Activated CD8-positive, alpha-beta memory T cell treated with anti-CD3 and anti-CD28 coated beads, Interleukin-2, amount 50 U/mL, for 1 hour (primary cell): ENCODE data around the gene ELP6.
"Not testable (repeated sequence)": the region's sequence is repeated elsewhere in the genome, so short reads cannot be mapped to it uniquely, and the experiment has no call there.

Source experiments
- DNase-seq: peaks from one replicate; pipeline ENCODE4 v3.0.0-alpha.2; 2020; ENCODE audit errors: extremely low read depth

The ELP6 gene

GRCh38 chr3:47512416-47513124, 942 bp downstream of the ELP6 start:
- no peak for DNase-seq

DNA sequence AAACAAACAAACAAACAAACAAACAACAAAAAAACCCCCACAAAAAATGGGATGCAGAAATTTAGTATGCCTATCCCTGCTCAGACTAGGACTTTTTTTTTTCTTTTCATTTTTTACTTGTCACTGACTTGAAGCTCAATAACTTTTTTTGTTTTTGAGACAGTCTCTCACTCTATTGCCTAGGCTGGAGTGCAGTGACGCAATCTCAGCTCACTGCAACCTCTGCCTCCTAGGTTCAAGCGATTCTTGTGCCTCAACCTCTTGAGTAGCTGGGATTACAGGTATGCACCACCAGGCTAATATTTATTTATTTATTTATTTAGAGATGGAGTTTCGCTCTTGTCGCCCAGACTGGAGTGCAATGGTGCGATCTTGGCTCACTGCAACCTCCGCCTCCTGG, 8.2 kb downstream of the ELP6 start:
- DNase-seq, result not testable (repeated sequence)

- DNase-seq, result no peak
Measured at GRCh38 chr3:47504113-47504512, 9.4 kb downstream of the ELP6 start.

DNA sequence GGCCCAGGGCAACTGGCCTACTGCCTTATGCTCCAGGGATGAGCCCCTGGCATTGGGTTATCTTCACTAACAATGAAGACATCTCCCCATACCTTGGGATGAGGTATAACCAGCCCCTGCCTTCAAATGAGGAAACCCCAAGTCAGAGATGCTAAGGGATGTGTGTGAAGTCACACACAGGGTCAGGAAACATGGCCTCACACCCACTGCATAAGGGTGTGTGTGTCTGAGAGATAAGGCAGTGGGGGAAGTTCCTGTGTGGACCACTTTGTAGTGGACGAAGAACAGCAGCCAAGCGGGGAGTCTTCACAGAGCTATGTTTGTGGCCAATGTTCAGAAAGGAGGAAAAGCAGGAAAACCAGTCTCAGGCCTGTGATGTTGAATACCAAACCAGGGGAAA, 10.5 kb downstream of the ELP6 start:
- DNase-seq, result no peak

DNA sequence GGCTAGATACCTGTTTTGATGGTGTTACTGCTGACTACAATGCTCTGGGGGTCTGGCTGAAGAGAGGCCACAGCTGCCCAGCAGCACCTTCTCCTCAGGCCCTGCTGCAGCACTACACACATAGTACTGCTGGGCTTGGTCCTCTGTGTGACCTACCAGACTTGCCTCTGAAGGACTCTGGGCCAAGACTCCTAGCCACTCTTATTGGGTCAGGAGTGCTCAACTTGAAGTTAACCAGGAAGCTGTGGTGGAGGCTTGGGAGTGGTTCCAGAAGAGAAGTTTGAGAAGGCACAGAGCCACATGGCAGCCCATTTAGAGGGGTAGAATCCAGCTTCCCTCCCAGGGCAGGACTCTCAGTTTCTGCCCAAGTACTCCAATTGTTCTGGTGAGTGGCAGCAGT, 16.6 kb downstream of the ELP6 start:
- DNase-seq, result no peak

DNA sequence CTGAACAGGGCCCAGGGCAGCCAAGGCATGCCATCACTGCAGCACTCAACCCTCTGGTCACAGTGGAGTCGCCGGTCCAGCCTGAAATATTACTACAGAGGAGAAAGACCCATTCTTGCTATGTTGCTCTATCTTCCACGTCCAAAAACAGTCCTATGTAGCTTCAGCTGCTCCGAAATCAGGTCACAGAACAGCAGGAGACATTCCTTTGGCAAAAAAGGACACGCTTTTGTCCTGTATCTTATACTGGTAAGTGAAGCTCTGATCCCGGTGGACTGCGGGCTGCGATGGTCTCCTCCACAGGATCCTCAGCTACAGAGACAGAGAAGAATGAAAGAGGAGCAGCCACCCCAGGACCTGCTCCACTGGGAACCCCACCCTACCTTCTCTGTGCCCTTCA, 17.6 kb downstream of the ELP6 start:
- DNase-seq, result no peak

- DNase-seq, result no peak
Measured at GRCh38 chr3:47495111-47495510, 18.4 kb downstream of the ELP6 start.

GRCh38 chr3:47491777-47492176, 21.7 kb downstream of the ELP6 start:
- no peak for DNase-seq

DNA sequence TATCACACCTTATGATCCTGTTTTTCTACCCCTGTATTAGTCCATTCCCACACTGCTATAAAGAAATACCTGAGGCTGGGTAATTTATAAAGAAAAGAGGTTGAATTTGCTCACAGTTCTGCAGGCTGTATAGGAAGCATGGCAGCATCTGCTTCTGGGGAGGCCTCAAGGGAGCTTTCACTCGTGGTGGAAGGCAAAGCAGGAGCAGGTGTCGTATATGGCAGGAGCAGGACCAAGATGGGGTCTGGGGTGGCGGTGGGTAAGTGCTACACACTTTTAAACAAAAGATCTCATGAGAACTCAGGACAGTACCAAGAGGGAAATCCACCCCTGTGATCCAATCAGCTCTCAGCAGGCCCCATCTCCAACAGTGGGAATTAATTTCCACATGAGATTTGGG, 22.3 kb downstream of the ELP6 start:
- no peak for DNase-seq

GRCh38 chr3:47487265-47487664, 26.2 kb downstream of the ELP6 start:
- no peak for DNase-seq

DNA sequence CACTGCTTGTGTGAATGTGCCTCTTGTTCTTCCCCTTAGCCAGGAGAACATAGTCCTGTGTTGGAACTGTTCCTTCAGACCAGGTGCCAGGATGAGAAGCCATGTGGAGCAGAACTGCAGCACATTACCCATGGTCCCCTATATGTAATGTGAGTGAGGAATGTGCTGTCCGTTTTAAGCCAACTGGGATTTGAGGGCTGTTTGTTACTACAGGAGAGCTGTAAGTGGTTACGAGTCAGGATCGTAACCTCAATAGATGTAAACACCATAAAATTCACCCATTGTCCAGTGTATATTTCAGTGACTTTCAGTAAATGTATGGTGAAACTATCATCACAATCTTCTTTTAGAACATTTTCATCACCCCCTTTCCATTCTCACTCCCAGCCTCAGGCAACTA, 27.7 kb downstream of the ELP6 start:
- no peak for DNase-seq

- no peak for DNase-seq
Measured at GRCh38 chr3:47482366-47482765, 31.1 kb downstream of the ELP6 start.

DNA sequence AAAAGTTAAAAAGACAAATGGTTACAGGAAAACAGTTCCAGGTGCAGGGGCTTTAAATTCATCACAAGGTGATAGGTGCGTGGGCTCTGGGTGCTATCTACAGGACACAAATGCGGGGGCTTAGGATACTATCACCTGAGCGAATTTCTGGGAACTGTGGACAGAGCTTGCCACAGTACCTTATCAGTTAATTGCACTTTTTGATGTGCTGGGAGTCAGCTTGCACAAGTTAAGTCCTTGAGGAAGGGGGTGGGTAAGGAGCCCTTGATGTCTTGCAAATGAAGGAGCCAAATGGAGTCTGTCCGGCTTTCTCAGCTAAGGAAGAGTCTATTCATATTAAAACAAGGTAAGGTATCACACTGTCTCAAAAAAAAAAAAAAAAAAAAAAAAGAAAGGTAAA, 31.7 kb downstream of the ELP6 start:
- DNase-seq, result not testable (repeated sequence)

DNA sequence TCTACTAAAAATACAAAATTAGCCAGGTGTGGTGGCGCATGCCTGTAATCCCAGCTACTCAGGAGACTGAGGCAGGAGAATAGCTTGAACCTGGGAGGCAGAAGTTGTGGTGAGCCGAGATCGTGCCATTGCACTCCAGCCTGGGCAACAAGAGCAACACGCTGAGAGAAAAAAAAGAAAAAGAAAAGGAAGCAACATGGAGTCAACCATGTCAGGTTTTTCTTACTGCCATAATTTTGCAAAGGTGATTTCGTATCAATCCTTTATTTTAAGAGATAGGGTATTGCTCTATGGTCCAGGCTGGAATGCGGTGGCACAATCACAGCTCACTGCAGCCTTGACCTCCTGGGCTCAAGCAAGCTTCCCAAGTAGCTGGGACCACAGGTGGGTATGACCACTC, 33.2 kb downstream of the ELP6 start:
- DNase-seq, result not testable (repeated sequence)

DNA sequence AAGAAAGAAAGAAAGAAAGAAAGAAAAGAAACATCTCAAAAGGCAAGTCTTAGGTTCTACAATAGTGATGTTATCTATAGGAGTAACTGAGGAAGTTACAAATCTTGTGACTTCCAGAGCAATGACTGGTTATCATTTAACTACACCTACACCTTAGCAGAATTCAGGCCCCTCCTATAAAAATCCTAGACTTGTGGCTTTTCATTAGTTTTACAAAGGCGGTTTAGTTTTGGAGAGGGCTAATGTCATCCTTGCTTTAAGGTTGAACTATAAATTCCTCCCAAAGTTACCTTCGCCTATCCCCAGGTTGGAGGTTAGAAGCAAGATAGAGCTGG, 33.7 kb downstream of the ELP6 start:
- no peak for DNase-seq

DNA sequence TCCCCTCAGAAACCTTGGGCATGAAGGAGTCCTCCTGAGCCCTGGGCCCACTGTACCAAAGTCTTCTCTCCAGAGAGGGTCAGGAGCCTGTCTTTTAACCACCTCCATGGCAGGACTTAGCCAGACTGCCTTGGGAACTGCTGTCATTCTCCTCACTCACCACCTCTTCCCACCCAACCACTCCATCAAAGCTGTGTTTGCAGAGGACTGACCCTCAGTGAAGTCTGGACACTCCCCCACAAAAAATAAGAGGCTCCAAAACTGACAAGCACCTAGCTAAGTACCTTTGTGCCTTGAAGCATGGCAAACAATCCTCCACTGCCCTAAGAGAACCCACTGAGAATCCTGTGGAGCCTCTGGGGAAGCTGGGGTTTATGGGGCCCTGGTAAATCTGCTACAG, 35.5 kb downstream of the ELP6 start:
- no peak for DNase-seq

GRCh38 chr3:47476644-47477199, 36.8 kb downstream of the ELP6 start:
- DNase-seq, result no peak

- no peak for DNase-seq
Measured at GRCh38 chr3:47476330-47476626, 37.2 kb downstream of the ELP6 start.

- DNase-seq, result peak; percentile 85
Measured at GRCh38 chr3:47475570-47476329, 37.8 kb downstream of the ELP6 start, which contains the start of gene SCAP. Gene SCAP, minus strand, starts transcription at chr3:47475941. Its CDS starts 32,948 bp downstream, at chr3:47442993.

DNA sequence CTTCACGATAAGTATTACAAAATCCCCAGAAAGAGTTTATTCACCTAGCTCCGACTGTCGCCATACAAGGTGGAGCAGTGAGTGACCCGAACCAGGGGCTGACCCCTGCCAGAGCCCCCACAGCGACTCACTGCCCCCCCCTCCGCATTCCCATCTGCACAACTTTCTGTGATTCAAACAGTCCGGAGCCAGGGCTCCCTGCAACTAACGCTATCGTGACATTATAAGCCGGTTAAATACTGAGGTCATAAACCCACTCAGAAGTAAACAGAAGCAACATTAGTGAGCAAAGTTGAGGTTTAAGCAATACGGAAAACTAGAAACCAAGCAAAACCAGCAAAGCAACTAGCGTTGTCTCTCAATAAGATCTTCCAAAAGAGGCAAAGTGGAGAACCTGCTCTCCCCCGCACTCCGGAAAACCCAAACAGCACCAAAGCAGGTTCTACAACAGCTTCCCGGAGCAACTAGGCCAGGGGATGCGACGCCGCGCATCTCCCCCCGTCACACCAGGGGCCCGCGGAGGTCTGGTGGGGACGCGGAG, 38.4 kb downstream of the ELP6 start:
- DNase-seq, result no peak

DNA sequence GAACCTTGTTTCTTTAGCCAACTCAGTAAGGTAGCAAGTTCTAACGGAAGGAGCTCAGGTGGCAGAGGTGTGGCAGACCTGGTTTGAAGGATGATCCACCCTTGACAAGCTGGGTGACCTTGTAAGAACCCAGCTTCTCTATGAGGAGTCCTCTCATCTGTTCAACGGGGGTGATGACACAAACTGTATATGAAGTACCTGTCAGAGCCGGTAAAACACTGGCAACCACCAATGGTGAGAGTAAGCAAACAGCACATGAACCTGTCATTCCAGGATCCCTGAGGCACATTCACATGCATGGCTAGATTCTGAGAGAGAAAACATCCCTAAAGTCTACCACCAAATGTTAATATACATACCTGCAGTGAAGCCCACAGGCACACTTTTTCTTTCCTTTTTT, 40.1 kb downstream of the ELP6 start:
- DNase-seq, result no peak

DNA sequence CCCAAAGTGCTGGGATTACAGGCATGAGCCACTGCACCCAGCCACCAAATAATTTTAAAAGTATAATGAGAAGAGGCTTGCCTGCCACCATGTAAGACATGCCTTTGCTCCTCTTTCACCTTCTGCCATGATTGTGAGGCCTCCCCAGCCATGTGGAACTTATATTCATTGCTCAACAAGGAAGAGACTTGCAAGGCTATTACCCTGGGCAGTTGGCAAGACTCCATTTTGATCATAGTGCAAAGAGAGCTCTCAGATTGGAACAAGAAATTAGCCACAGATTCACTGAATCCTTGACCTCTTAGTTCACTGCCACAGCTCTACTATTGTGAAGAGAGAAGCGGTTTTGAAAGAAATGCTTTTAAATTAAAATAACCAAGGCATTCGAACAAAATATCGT, 43.9 kb downstream of the ELP6 start:
- no peak for DNase-seq

DNA sequence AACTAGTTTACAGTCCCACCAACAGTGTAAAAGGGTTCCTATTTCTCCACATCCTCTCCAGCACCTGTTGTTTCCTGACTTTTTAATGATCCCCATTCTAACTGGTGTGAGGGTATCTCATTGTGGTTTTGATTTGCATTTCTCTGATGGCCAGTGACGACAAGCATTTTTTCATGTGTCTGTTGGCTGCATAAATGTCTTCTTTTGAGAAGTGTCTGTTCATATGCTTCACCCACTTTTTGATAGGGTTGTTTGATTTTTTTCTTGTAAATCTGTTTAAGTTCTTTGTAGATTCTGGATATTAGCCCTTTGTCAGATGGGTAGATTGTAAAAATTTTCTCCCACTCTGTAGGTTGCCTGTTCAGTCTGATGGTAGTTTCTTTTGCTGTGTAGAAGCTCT, 45.2 kb downstream of the ELP6 start:
- not testable (repeated sequence) for DNase-seq
